B cell (primary cell): Measurements from ENCODE around the gene SERPINE3. TPM values are rescaled to one million over a fixed set of nuclear protein-coding genes. Genes with fewer than 3 reads are reported as not detected.

Source experiments
- ATAC-seq: fragments of 200-7000 bp; cut with Tn5 transposase; one replicate; pipeline ENCODE4 v1.10.0; 2021; ENCODE audit warnings: low read depth, mild to moderate bottlenecking, moderate number of reproducible peaks, moderate library complexity
- CTCF ChIA-PET: fragments of 350-600 bp; sonication (Branson Sonifier 250); formaldehyde crosslinking; loops from one replicate; lab custom pipeline; 2021; ENCODE audit warnings: antibody characterized with exemption, inconsistent platforms; lab: Charles Lee
- POLR2A ChIA-PET: fragments of 350-600 bp; sonication (Branson Sonifier 250); formaldehyde crosslinking; loops from one replicate; lab custom pipeline; 2021; ENCODE audit warnings: antibody characterized with exemption; lab: Charles Lee
- DNase-seq: peaks from one replicate; pipeline ENCODE4 v3.0.0; 2013
- H2AFZ ChIP-seq: 2 replicates; pipeline ENCODE4 v1.6.1; 2012; ENCODE audit warnings: mild to moderate bottlenecking, low read depth, low read length; ENCODE audit not compliant: insufficient read depth, poor library complexity, severe bottlenecking
- H3K27ac ChIP-seq, 2 donors: 1 replicate in 1 of 2; 2 replicates in 1 of 2; pipeline ENCODE4 v1.5.1; 2012 to 2013; ENCODE audit warnings: low read length in 2 of 2, mild to moderate bottlenecking in 2 of 2, moderate library complexity in 1 of 2
- H3K27me3 ChIP-seq, 4 experiments: fragments of 200-600 bp in 1 of 4; sonication (generic) in 1 of 4; replicated peaks in 1 of 4; 1 replicate in 2 of 4; 2 replicates in 2 of 4; pipeline versions ENCODE4 v1.6.1 to v1.7.0; 2013 to 2016; ENCODE audit warnings: low read length in 3 of 4, mild to moderate bottlenecking in 2 of 4, mixed read lengths in 1 of 4, moderate library complexity in 1 of 4; ENCODE audit not compliant: insufficient read depth in 4 of 4, control insufficient read depth in 3 of 4; ENCODE audit errors: control extremely low read depth in 1 of 4
- H3K36me3 ChIP-seq, 2 experiments: replicated peaks in 1 of 2; 1 replicate in 1 of 2; 2 replicates in 1 of 2; pipeline versions ENCODE4 v1.6.1 to v1.7.1; 2013; ENCODE audit warnings: low read length in 1 of 2; ENCODE audit not compliant: insufficient read depth in 2 of 2, control insufficient read depth in 1 of 2; ENCODE audit errors: control extremely low read depth in 1 of 2, extremely low read depth in 1 of 2
- H3K4me1 ChIP-seq, 2 donors: fragments of 200-600 bp in 1 of 2; sonication (generic) in 1 of 2; 1 replicate in 1 of 2; 2 replicates in 1 of 2; pipeline versions ENCODE4 v1.5.1 to v1.6.1; 2013 to 2017; ENCODE audit warnings: low read length in 2 of 2; ENCODE audit not compliant: control insufficient read depth in 2 of 2, insufficient read depth in 2 of 2
- H3K4me2 ChIP-seq: replicated peaks from 2 replicates; pipeline ENCODE3; 2012; ENCODE audit warnings: mild to moderate bottlenecking, low read depth, low read length; ENCODE audit not compliant: poor library complexity, severe bottlenecking
- H3K4me3 ChIP-seq, 5 experiments: fragments of 200-600 bp in 1 of 5; sonication (generic) in 1 of 5; 1 replicate in 3 of 5; 2 replicates in 2 of 5; pipeline versions ENCODE4 v1.5.1 to v1.7.0; 2011 to 2016; ENCODE audit warnings: low read length in 4 of 5, mild to moderate bottlenecking in 4 of 5, low read depth in 2 of 5, control low read depth in 1 of 5, moderate library complexity in 1 of 5; ENCODE audit not compliant: insufficient read depth in 1 of 5; ENCODE audit errors: control extremely low read depth in 1 of 5, extremely low read depth in 1 of 5
- H3K79me2 ChIP-seq: fragments of 200-600 bp; sonication (generic); one replicate; pipeline ENCODE4 v1.6.0; 2016; ENCODE audit warnings: low read length; ENCODE audit not compliant: control insufficient read depth, insufficient read depth
- H3K9ac ChIP-seq: fragments of 200-600 bp; sonication (generic); 2 replicates; pipeline ENCODE4 v1.6.1; 2017; ENCODE audit warnings: mild to moderate bottlenecking, low read length, moderate library complexity
- H3K9me3 ChIP-seq, 3 donors: one replicate each; pipeline versions ENCODE4 v1.6.1 to v1.7.1; 2013; ENCODE audit warnings: low read length in 2 of 3; ENCODE audit not compliant: control insufficient read depth in 2 of 3, insufficient read depth in 1 of 3; ENCODE audit errors: control extremely low read depth in 1 of 3
- H4K20me1 ChIP-seq: 2 replicates; pipeline ENCODE4 v1.6.0; 2012; ENCODE audit warnings: mild to moderate bottlenecking, low read length; ENCODE audit not compliant: insufficient read depth, control insufficient read depth, poor library complexity, severe bottlenecking
- H3K27ac Mint-ChIP-seq: one replicate; pipeline ENCODE4 v1.8.0; 2021; ENCODE audit warnings: mixed read lengths
- H3K27me3 Mint-ChIP-seq: one replicate; pipeline ENCODE4 v1.8.0; 2021; ENCODE audit warnings: mixed read lengths
- H3K4me1 Mint-ChIP-seq: one replicate; pipeline ENCODE4 v1.8.0; 2021; ENCODE audit warnings: mixed read lengths
- H3K4me3 Mint-ChIP-seq: one replicate; pipeline ENCODE4 v1.8.0; 2021; ENCODE audit warnings: mixed read lengths
- H3K9me3 Mint-ChIP-seq: one replicate; pipeline ENCODE4 v1.8.0; 2022; ENCODE audit warnings: mixed read lengths; ENCODE audit not compliant: insufficient read depth
- EZH2 ChIP-seq: IDR thresholded peaks from 2 replicates; pipeline ENCODE4 v1.6.1; 2012; ENCODE audit warnings: borderline replicate concordance, low read depth, mild to moderate bottlenecking, moderate library complexity, low read length; ENCODE audit not compliant: insufficient read depth, poor library complexity, severe bottlenecking
- WGBS: methylation state at CpG from one replicate; pipeline ENCODE4 v1.1.5; 2013; ENCODE audit warnings: missing lambda C conversion rate; ENCODE audit not compliant: insufficient coverage; 5-methylcytosine and 5-hydroxymethylcytosine counted together
- intact Hi-C: fragments of 100-400 bp; cut with micrococcal nuclease; formaldehyde crosslinking; loops from one replicate; pipeline ENCODE4 v1.10.0; 2022
- polyA plus RNA-seq: library from polyadenylated mRNA; depleted of rRNA; stranded (reverse); fragments of >200 nt; gene quantifications from 2 replicates; pipeline ENCODE4 v1.2.3, GENCODE V29; 2012
- total RNA-seq, 2 donors: library from RNA; stranded (reverse); fragments of 120-200 nt in 1 of 2; gene quantifications; 1 replicate in 1 of 2; 2 replicates in 1 of 2; pipeline versions ENCODE4 v1.2.3 to v1.2.4, GENCODE V29; 2013 to 2022
- TF ChIP-seq, protein P1 (sequence below): fragments of 200-600 bp; IDR thresholded peaks from one replicate; pipeline ENCODE4 v1.8.0; 2022; ENCODE audit warnings: antibody characterized with exemption, mild to moderate bottlenecking

SERPINE3 gene
- total and polyA plus RNA-seq, 2 donors (not counting 1 experiment from before 2014, with no cell fraction given): not detected

DNA sequence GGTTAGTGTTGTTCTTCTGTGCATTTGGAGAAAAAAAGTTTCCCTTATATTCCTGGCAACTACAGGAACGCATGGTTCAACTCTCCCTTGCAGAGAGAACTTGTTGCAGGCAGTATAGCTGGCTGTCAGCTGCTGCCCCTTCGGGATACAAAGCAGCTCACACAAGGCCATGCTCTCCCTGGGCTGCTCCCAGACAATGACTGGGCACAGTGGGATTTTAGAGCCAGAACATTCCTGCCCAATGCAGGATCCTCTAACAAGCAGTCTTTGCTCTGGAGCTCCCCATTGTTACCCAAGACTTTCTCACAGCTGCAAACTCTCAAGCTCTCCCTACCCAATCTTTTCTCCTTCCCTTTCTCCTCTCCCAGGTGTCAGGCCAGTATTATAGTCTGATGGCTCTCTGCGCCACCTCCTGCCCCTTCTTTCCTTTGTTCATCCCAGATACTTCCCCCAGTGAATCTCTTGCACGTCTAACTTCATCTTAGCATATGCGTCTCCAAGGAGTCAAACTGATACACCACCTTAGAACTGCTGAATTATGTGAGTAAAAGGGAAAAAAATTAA lies 27.5 kb upstream of the SERPINE3 start:
- intact Hi-C loops: no loop called here
- CTCF ChIA-PET: interaction anchor here (1.2 kb wide), 1 partner anchor 26 kb away, joined by 5 read pairs; no protein-coding TSS in a partner anchor
- no peak overlapping the region for H3K9ac ChIP-seq
- DNase-seq (no peak), ATAC-seq (no peak)
- no peak overlapping the region for H3K27ac ChIP-seq
- Mint-ChIP-seq H3K4me3 (no peak overlapping the region), H3K27me3 (peaks cover 19% of the 10 kb centered on the region), H3K9me3 (no peaks in the 10 kb centered on the region), H3K27ac (no peak overlapping the region), H3K4me1 (no peaks in the 10 kb centered on the region)
- 86% methylated on average over 2 of the region's 5 CpGs for WGBS
- H3K4me1 ChIP-seq: no peaks in the 10 kb centered on the region
- H3K36me3 ChIP-seq: no peaks in the 10 kb centered on the region
- no peak overlapping the region for H3K4me3 ChIP-seq
- H3K4me2 ChIP-seq: no peak overlapping the region
- no peaks in the 10 kb centered on the region for H4K20me1 ChIP-seq
- H2AFZ ChIP-seq: no peak overlapping the region
- H3K9me3 ChIP-seq: no peaks in the 10 kb centered on the region
- POLR2A ChIA-PET: no interaction called here
- H3K79me2 ChIP-seq: no peaks in the 10 kb centered on the region
- H3K27me3 ChIP-seq: no peaks in the 10 kb centered on the region
- TF ChIP-seq EZH2: no peak
- TF ChIP-seq, protein P1, sequence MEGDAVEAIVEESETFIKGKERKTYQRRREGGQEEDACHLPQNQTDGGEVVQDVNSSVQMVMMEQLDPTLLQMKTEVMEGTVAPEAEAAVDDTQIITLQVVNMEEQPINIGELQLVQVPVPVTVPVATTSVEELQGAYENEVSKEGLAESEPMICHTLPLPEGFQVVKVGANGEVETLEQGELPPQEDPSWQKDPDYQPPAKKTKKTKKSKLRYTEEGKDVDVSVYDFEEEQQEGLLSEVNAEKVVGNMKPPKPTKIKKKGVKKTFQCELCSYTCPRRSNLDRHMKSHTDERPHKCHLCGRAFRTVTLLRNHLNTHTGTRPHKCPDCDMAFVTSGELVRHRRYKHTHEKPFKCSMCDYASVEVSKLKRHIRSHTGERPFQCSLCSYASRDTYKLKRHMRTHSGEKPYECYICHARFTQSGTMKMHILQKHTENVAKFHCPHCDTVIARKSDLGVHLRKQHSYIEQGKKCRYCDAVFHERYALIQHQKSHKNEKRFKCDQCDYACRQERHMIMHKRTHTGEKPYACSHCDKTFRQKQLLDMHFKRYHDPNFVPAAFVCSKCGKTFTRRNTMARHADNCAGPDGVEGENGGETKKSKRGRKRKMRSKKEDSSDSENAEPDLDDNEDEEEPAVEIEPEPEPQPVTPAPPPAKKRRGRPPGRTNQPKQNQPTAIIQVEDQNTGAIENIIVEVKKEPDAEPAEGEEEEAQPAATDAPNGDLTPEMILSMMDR: no peak

DNA sequence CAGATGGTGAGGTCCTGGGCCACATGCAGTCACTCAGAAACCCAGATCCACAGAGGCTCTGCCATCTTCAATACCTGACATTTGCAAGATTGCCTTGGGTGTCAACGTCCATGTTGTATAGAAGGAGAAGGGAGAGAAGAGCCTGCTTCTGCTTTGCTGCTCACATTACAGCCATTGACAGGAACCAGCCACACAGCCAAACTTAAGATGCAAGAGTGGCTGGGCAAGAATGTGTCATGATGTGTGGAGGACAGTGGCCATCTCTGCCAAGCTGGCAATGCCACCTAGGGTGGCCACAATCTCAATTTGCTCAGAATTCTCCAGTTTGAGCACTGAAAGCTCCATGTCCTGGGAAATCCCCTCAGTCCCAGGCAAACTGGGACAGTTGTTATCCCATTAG lies 25.9 kb upstream of the SERPINE3 start:
- intact Hi-C loops: no loop called here

More for the DNA sequence above, 25.9 kb upstream of the SERPINE3 start:
- Histone ChIP-seq H3K79me2 (no peaks in the 10 kb centered on the region), H3K9ac (no peak overlapping the region), H3K4me1 (no peaks in the 10 kb centered on the region), H3K4me2 (no peak overlapping the region), H3K27ac (no peak overlapping the region), H3K36me3 (no peaks in the 10 kb centered on the region), H4K20me1 (no peaks in the 10 kb centered on the region), H3K4me3 (no peak overlapping the region), H2AFZ (no peak overlapping the region), H3K9me3 (no peaks in the 10 kb centered on the region), H3K27me3 (no peaks in the 10 kb centered on the region)
- ChIA-PET POLR2A (no interaction called here), CTCF (no interaction called here)
- ATAC-seq (no peak), DNase-seq (no peak)
- WGBS: no CpG with 5 or more reads among the region's 1 CpG
- Mint-ChIP-seq H3K9me3 (no peaks in the 10 kb centered on the region), H3K27ac (no peak overlapping the region), H3K4me1 (no peaks in the 10 kb centered on the region), H3K27me3 (peaks cover 15% of the 10 kb centered on the region), H3K4me3 (no peak overlapping the region)
- no peak for TF ChIP-seq EZH2
- TF ChIP-seq, protein P1: no peak
